GM19023 (cell line): ENCODE data around the gene DERA.
"Not testable (repeated sequence)": the region's sequence is repeated elsewhere in the genome, so short reads cannot be mapped to it uniquely, and the experiment has no call there.

Experiments used
- ATAC-seq: cut with Tn5 transposase; IDR thresholded peaks from one replicate; pipeline ENCODE4 v1.9.1; 2021; ENCODE audit warnings: mild to moderate bottlenecking, moderate library complexity; ENCODE audit not compliant: unreplicated experiment

DERA gene

GRCh38 chr12:15997910-15998309, 86.8 kb downstream of the DERA start:
- no peak for ATAC-seq

DNA sequence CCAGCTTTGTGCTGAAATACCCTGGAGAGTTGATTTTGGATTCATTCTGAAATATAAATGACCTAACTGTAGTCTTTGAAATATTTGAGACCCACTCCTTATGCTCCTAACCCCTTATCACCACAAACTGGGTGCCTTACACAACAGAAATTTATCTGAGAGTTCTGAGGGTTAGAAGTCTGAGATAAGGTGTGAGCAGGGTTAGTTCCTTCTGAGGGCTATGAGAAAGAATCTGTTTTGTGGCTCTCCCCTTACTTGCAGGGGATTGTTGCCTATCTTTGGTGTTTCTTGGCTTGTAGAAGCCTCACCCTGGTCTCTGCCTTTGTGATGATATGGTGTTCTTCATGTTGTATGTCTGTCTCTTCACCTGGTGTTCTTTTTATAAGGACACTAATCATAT, 91.7 kb downstream of the DERA start:
- ATAC-seq: no peak

DNA sequence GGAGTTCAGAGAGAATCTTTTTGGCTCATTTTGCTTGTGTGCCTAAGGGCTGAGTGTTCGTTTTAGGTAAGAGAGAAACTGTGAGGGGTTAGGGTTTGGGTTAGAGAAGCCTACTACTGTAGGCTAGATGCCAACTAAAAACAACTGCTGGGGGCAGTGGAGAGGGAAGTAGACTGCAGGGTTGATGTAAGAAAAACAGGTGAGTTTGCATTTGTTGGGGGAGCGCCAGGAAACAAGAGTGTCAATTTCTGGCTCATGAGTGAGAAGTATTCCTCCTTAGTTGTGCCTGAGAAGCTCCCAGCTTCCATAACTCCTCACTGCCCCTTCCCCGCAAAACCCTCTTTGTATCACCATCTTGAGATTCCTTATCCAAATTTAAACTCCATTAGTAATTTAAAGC, 92.3 kb downstream of the DERA start:
- no peak for ATAC-seq

GRCh38 chr12:16006752-16007151, 95.6 kb downstream of the DERA start:
- no peak for ATAC-seq

GRCh38 chr12:16008421-16008824, 97.3 kb downstream of the DERA start:
- ATAC-seq: no peak

- ATAC-seq: no peak
Observed at GRCh38 chr12:16012117-16012516, 101.0 kb downstream of the DERA start.

DNA sequence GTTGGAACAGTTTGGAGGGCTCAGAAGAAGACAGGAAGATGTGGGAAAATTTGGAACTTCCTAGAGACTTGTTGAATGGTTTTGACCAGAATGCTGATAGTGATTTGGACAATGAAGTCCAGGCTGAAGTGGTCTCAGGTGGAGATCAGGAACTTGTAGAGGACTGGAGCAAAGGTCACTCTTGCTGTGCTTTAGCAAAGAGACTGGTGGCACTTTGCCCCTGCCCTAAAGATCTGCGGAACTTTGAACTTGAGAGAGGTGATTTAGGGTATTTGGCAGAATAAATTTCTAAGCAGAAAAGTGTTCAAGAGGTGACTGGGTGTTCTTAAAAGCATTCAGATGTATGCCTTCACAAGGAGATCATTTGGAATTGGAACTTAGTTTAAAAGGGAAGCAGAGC, 102.6 kb downstream of the DERA start:
- ATAC-seq: not testable (repeated sequence)

DNA sequence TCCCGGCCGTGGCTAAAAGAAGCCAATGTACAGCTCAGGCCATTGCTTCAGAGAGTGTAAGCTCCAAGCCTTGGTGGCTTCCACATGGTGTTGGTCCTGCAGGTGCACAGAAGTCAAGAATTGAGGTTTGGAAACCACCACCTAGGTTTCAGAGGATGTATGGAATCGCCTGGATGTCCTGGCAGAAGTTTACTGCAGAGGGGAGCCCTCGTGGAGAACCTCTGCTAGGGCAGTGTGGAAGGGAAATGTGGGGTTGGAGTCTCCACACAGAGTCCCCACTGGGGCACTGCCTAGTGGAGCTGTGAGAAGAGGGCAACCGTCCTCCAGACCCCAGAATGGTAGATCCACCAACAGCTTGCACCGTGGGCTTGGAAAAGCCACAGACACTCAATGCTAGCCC, 103.3 kb downstream of the DERA start:
- not testable (repeated sequence) for ATAC-seq

DNA sequence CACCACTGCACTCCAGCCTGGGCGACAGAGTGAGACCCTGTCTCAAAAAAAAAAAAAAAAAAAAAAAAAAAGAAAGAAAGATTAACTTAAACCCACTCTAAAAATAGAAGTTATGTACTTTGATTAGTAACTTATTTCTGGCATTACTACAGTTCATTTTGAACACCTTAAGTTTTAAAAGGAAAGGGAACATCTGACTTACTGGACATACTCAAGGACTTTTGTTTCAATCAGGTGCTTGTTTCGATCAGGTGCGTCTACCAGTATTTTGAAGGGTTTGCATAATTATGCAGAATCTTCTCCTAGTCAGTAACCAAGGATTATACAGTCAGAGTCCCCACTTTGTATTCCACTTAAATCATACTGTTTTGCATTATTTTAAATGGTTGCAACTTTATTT, 105.6 kb downstream of the DERA start:
- ATAC-seq: no peak

DNA sequence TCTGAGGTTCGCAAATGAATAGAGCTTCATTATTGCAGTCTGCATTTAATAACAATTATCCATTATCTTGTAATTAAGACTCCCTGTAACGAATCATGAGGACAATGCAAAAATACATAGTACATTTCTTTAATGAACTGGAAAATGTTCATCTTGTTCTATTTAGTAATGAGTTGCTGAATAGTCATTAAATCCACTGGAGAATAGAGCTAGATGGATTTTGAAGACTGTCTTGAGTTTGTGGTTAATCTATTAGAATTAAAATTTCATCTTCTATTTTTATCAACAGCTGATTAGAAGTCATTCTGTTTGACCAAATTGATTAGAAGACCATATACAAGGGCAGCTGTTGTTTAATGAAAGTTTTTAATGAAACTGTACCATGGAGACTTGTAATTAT, 107.2 kb downstream of the DERA start:
- no peak for ATAC-seq

- ATAC-seq: no peak
Observed at GRCh38 chr12:16019136-16019535, 108.0 kb downstream of the DERA start.

DNA sequence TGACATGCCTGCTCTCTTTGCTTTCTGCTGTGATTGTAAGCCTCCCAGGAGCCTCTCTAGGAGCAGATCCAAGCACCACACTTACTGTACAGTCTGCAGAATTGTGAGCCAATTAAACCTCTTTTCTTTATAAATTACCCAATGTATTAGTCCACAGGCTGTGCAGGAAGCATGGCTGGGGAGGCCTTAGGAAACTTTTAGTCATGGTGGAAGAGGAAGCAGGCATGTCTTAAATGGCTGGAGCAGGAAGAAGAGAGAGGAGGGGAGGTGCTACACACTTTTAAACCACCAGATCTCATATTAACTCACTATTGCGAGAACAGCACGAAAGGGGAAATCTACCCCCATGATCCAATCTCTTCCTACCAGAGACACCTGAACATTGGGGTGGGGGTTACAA, 108.9 kb downstream of the DERA start:
- no peak for ATAC-seq

- no peak for ATAC-seq
Observed at GRCh38 chr12:16021026-16021425, 109.9 kb downstream of the DERA start.

DNA sequence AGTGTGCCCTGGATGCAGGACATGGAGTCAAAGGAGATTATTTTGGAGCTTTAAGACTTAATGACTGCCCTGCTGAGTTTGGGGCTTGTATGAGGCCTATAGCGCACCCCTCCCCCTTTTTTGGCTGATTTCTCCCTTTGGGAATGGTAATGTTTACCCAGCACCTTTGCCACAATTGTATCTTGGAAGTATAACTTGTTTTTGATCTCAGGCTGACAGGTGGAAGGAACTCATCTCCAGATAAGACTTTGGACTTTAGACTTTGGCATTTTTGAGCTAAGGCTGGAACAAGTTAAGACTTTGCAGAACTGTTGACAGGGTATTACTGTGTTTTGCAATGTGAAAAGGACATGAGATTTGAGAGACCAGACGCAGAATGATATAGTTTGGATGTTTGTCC, 110.5 kb downstream of the DERA start:
- no peak for ATAC-seq

GRCh38 chr12:16027002-16027401, 115.9 kb downstream of the DERA start:
- no peak for ATAC-seq

DNA sequence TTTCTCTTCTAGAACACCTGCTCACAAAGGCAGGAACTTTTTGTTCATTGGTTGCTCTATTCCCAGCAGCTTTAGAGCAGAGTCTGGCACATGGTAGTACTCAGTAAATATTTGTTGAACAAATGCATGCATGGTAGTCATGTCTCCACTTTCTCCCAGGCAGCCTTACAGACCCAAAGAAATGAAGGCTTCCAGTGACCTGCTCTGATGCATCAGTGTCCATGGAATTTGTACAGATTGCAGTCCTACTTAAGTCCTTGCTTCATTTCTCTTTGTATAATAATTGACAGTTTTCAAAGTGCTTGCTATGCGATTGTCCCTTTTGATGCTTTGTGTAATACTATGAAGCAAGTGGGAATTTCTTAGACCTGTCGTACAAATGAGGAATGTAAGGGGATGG, 119.6 kb downstream of the DERA start:
- no peak for ATAC-seq

- ATAC-seq: no peak
Observed at GRCh38 chr12:16034136-16034817, 123.1 kb downstream of the DERA start.

DNA sequence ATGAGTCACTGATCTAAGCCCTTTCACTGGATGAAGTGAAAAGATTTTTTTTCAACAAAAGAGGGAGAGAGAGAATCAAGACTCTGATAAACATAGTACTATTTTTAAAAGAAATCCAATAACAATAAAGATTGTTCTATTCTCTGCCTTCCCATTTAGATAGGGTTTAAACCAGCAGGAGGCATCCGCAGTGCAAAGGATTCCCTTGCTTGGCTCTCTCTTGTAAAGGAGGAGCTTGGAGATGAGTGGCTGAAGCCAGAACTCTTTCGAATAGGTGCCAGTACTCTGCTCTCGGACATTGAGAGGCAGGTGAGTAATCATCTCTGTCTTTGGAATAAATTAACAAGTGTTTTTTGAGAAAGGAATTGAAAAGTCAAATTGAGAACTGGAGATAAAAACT, 124.9 kb downstream of the DERA start:
- no peak for ATAC-seq

DNA sequence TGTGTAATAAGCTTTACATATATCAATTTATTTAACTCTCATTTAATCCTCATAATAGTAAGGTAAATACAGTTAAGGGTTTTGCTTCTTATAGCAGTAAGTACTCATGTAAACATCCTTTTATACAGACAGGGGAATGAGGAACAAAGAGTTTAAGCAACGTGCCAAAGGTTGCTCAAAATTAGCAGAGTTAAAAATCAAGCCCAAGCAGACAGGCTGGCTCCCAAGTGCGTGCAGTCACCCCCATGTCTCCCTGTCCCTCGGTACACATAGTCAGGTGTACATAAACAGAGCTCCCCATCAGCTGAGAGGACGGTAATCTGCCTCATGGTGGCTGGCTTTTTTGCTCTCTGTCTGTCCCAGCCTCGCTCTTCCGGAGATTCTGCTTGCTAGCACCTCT, 126.4 kb downstream of the DERA start:
- ATAC-seq: no peak

- ATAC-seq: no peak
Observed at GRCh38 chr12:16043480-16043879, 132.3 kb downstream of the DERA start.

DNA sequence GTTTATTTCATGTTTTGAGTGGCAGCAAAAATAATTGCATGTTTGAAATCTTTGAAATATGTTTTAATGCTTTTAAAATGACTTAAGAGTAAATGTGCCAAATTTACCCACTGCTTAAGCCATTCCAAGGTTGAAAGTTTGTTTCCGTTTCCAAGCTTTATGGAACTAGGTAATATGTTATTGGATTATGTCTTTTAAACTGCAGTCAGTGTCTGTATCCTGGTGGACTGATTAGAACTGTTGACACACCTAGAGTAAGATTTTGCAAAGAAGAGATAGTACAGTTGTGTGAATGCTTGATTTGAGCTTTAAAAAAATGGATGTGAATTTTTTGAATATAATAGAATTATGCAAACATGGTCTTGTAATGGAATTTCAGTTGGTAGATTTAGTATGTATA, 135.1 kb downstream of the DERA start:
- no peak for ATAC-seq

DNA sequence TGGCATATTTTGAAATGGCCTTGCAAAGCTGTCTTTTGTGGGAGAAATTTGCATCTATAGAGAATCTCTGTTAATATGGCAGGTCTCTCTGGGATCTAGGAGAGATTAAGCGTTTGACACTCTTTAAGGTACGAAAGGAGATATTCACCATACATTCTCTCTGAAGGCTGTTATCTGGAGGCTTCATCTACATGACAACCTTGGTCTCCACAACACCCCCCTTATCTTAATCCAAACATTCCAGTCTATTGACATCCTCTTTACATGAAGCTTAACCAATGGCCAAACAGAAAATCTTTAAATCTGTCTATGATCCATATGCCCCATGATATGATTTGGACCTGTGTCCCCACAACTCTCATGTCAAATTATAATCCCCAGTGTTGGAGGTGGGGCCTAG, 137.4 kb downstream of the DERA start:
- ATAC-seq: no peak

DNA sequence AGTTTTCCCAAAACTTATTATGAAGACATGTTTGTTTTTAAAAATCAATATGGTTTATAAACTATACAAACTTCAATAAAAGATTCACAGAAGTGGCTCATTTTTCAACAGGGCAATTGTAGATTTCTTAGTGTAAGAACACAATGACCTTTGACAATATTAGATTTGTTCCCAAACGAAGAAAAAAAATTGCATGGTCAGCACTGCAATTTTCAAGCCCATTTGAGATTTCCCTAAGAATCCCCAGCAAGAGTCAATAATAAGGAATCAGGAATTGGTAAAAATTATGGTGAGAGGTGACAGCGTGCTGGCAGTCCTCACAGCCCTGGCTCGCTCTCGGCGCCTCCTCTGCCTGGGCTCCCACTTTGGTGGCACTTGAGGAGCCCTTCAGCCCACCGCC, 145.8 kb downstream of the DERA start:
- no peak for ATAC-seq
